MM.1S (cell line): ENCODE measurements around the gene L3MBTL3.

Experiments
- CTCF ChIP-seq: fragments of 300-600 bp; sonication (generic); IDR thresholded peaks from 2 replicates; pipeline ENCODE4 v1.5.1; 2016; ENCODE audit warnings: antibody characterized with exemption, low read length, mixed read lengths
- EZH2 ChIP-seq: fragments of 300-600 bp; sonication (generic); optimal IDR thresholded peaks from 2 replicates; pipeline ENCODE3; 2017; ENCODE audit warnings: low read depth, mild to moderate bottlenecking, antibody characterized with exemption, low read length, mixed read lengths
- EZH2phosphoT487 ChIP-seq: fragments of 300-600 bp; sonication (generic); IDR thresholded peaks from 2 replicates; pipeline ENCODE4 v1.6.1; 2018; ENCODE audit warnings: antibody characterized with exemption, low read length

- TF ChIP-seq CTCF = no peak
- no peak for TF ChIP-seq EZH2
- no peak for TF ChIP-seq EZH2phosphoT487
Observed at GRCh38 chr6:130032758-130033340, 14.5 kb downstream of the L3MBTL3 start.
